H1 (cell line): ENCODE measurements around the gene ZSCAN25. TPM values are rescaled to one million over a fixed set of nuclear protein-coding genes. Genes with fewer than 3 reads are reported as not detected.

Experiments used
- CTCF ChIA-PET: fragments of 300-600 bp; sonication (Branson Sonifier 250); formaldehyde crosslinking; loops from one replicate; lab custom pipeline; 2021; ENCODE audit not compliant: partially characterized antibody; lab: Charles Lee
- POLR2A ChIA-PET: fragments of 300-600 bp; sonication (Branson Sonifier 250); formaldehyde crosslinking; loops from one replicate; lab custom pipeline; 2021; ENCODE audit warnings: inconsistent platforms; ENCODE audit not compliant: partially characterized antibody; lab: Charles Lee
- DNase-seq, 2 experiments: peaks; one replicate each; pipeline versions ENCODE4 v3.0.0 to v3.0.0-alpha.2; 2010 to 2022; ENCODE audit warnings: low spot score in 2 of 2, low read depth in 1 of 2, mixed read lengths in 1 of 2
- FAIRE-seq: peaks from 2 replicates; lab custom pipeline; 2011; peaks lifted over from hg19 to GRCh38; lab: Jason Lieb, UNC
- H2AFZ ChIP-seq: 2 replicates; pipeline ENCODE4 v1.8.1; 2012; ENCODE audit warnings: low read length, inconsistent platforms
- H2AK5ac ChIP-seq: 2 replicates; pipeline ENCODE4 v1.6.1; 2013; ENCODE audit warnings: low read depth, low read length
- H2BK120ac ChIP-seq: replicated peaks from 2 replicates; pipeline ENCODE3; 2013; ENCODE audit warnings: low read depth, low read length, inconsistent platforms
- H2BK12ac ChIP-seq: 2 replicates; pipeline ENCODE4 v1.6.1; 2013; ENCODE audit warnings: low read depth, low read length
- H2BK15ac ChIP-seq: 2 replicates; pipeline ENCODE4 v1.6.1; 2013; ENCODE audit warnings: low read length
- H2BK20ac ChIP-seq: 2 replicates; pipeline ENCODE4 v1.6.1; 2013; ENCODE audit warnings: low read length
- H2BK5ac ChIP-seq: 2 replicates; pipeline ENCODE4 v1.6.1; 2013; ENCODE audit warnings: low read depth, low read length
- H3K14ac ChIP-seq: 2 replicates; pipeline ENCODE4 v1.6.1; 2013; ENCODE audit warnings: inconsistent platforms; ENCODE audit not compliant: insufficient read length
- H3K18ac ChIP-seq: 2 replicates; pipeline ENCODE4 v1.6.1; 2013; ENCODE audit warnings: low read length; ENCODE audit errors: extremely low read depth
- H3K23ac ChIP-seq: 2 replicates; pipeline ENCODE4 v1.6.1; 2013; ENCODE audit warnings: inconsistent platforms; ENCODE audit not compliant: insufficient read length
- H3K23me2 ChIP-seq: 2 replicates; pipeline ENCODE4 v1.6.1; 2013; ENCODE audit warnings: low read depth, low read length
- H3K27ac ChIP-seq: 2 replicates; pipeline ENCODE4 v1.6.1; 2011; ENCODE audit warnings: low read depth, low read length, inconsistent platforms
- H3K27me3 ChIP-seq, 4 experiments: replicated peaks in 1 of 4; 1 replicate in 1 of 4; 2 replicates in 3 of 4; pipeline versions ENCODE4 v1.6.1 to v1.8.1; 2011 to 2013; ENCODE audit warnings: low read length in 3 of 4, mild to moderate bottlenecking in 3 of 4, inconsistent platforms in 2 of 4, mixed read lengths in 2 of 4, moderate library complexity in 1 of 4; ENCODE audit not compliant: control insufficient read depth in 3 of 4, insufficient read depth in 3 of 4; ENCODE audit errors: extremely low read depth in 1 of 4
- H3K36me3 ChIP-seq, 4 experiments: 2 replicates each; pipeline versions ENCODE4 v1.6.1 to v1.8.1; 2011 to 2013; ENCODE audit warnings: mild to moderate bottlenecking in 4 of 4, low read length in 3 of 4, moderate library complexity in 2 of 4, control low read depth in 1 of 4, inconsistent platforms in 1 of 4; ENCODE audit not compliant: insufficient read depth in 4 of 4, control insufficient read depth in 2 of 4
- H3K4ac ChIP-seq: replicated peaks from 2 replicates; pipeline ENCODE3; 2013; ENCODE audit warnings: low read length, low read depth, mixed read lengths, inconsistent platforms; ENCODE audit not compliant: insufficient read length
- H3K4me1 ChIP-seq, 4 experiments: replicated peaks in 1 of 4; 1 replicate in 1 of 4; 2 replicates in 3 of 4; pipeline versions ENCODE4 v1.6.1 to v1.8.1; 2011 to 2013; ENCODE audit warnings: low read length in 3 of 4, inconsistent platforms in 2 of 4, mixed read lengths in 1 of 4; ENCODE audit not compliant: insufficient read depth in 4 of 4, control insufficient read depth in 3 of 4
- H3K4me2 ChIP-seq, 2 experiments: 2 replicates each; pipeline versions ENCODE4 v1.6.1 to v1.8.1; 2011 to 2013; ENCODE audit warnings: low read depth in 2 of 2, low read length in 2 of 2, control low read depth in 1 of 2, inconsistent platforms in 1 of 2, mild to moderate bottlenecking in 1 of 2; ENCODE audit not compliant: insufficient read depth in 1 of 2
- H3K4me3 ChIP-seq, 4 experiments: fragments of 200-600, 300-600 bp in 1 of 4; sonication (generic), shearing (Covaris generic), sonication (Bioruptor Twin) in 1 of 4; 2 replicates each; pipeline versions ENCODE4 v1.5.1 to v1.8.1; 2011 to 2016; ENCODE audit warnings: low read length in 4 of 4, low read depth in 3 of 4, control low read depth in 2 of 4, inconsistent platforms in 2 of 4, mild to moderate bottlenecking in 2 of 4, mixed read lengths in 1 of 4, moderate library complexity in 1 of 4; ENCODE audit not compliant: insufficient read depth in 2 of 4; ENCODE audit errors: extremely low read depth in 1 of 4
- H3K56ac ChIP-seq: replicated peaks from 2 replicates; pipeline ENCODE3; 2013; ENCODE audit warnings: low read depth, mild to moderate bottlenecking, mixed read lengths, low read length, inconsistent platforms; ENCODE audit not compliant: insufficient read length
- H3K79me1 ChIP-seq: 2 replicates; pipeline ENCODE4 v1.6.1; 2013; ENCODE audit warnings: low read depth, low read length, control low read depth
- H3K79me2 ChIP-seq, 2 experiments: 2 replicates each; pipeline versions ENCODE4 v1.6.1 to v1.8.1; 2012 to 2013; ENCODE audit warnings: low read length in 2 of 2, mild to moderate bottlenecking in 2 of 2, inconsistent platforms in 1 of 2; ENCODE audit not compliant: insufficient read depth in 2 of 2, control insufficient read depth in 1 of 2
- H3K9ac ChIP-seq, 4 experiments: replicated peaks in 1 of 4; 1 replicate in 1 of 4; 2 replicates in 3 of 4; pipeline versions ENCODE4 v1.6.1 to v1.8.1; 2011 to 2013; ENCODE audit warnings: low read depth in 3 of 4, low read length in 3 of 4, control low read depth in 2 of 4, mild to moderate bottlenecking in 2 of 4, moderate library complexity in 2 of 4, inconsistent platforms in 1 of 4; ENCODE audit errors: extremely low read depth in 1 of 4
- H3K9me3 ChIP-seq, 2 experiments: 2 replicates each; pipeline versions ENCODE4 v1.6.1 to v1.8.1; 2012 to 2013; ENCODE audit warnings: mild to moderate bottlenecking in 2 of 2, moderate library complexity in 2 of 2, control low read depth in 1 of 2, inconsistent platforms in 1 of 2, low read depth in 1 of 2, low read length in 1 of 2, mixed read lengths in 1 of 2; ENCODE audit not compliant: insufficient read depth in 2 of 2
- H4K20me1 ChIP-seq, 2 experiments: replicated peaks in 1 of 2; 2 replicates each; pipeline versions ENCODE3 to v1.8.1; 2011 to 2013; ENCODE audit warnings: inconsistent platforms in 2 of 2, low read length in 2 of 2, mild to moderate bottlenecking in 1 of 2; ENCODE audit not compliant: insufficient read depth in 2 of 2, control insufficient read depth in 1 of 2
- H4K5ac ChIP-seq: 2 replicates; pipeline ENCODE4 v1.6.1; 2013; ENCODE audit warnings: low read length, low read depth, mixed read lengths, inconsistent platforms; ENCODE audit not compliant: insufficient read length
- H4K8ac ChIP-seq: 2 replicates; pipeline ENCODE4 v1.8.0; 2013; ENCODE audit warnings: mild to moderate bottlenecking, moderate library complexity, low read length, inconsistent platforms; ENCODE audit not compliant: insufficient read depth; ENCODE audit errors: extremely low read depth
- H4K91ac ChIP-seq: replicated peaks from 2 replicates; pipeline ENCODE3; 2013; ENCODE audit warnings: low read length, mixed read lengths, inconsistent platforms; ENCODE audit not compliant: insufficient read length
- EP300 ChIP-seq, 2 experiments: IDR thresholded peaks; 1 replicate in 1 of 2; 2 replicates in 1 of 2; pipeline ENCODE4 v1.6.1; 2011 to 2012; ENCODE audit warnings: low read depth in 2 of 2, low read length in 2 of 2, mild to moderate bottlenecking in 2 of 2, borderline replicate concordance in 1 of 2, inconsistent platforms in 1 of 2, moderate library complexity in 1 of 2
- NANOG ChIP-seq: IDR thresholded peaks from 2 replicates; pipeline ENCODE4 v1.6.1; 2011; ENCODE audit warnings: low read length, low read depth, mild to moderate bottlenecking, inconsistent platforms; ENCODE audit not compliant: insufficient read depth, poor library complexity, severe bottlenecking
- PHF8 ChIP-seq: fragments of 200-600 bp; sonication (generic); conservative IDR thresholded peaks from 2 replicates; pipeline ENCODE4 v1.7.1; 2012; ENCODE audit warnings: low read depth, mild to moderate bottlenecking, inconsistent platforms, low read length, moderate library complexity
- POU5F1 ChIP-seq: IDR thresholded peaks from 2 replicates; pipeline ENCODE4 v1.6.1; 2011; ENCODE audit warnings: low read depth, mild to moderate bottlenecking, low read length, moderate library complexity
- SP2 ChIP-seq: IDR thresholded peaks from 2 replicates; pipeline ENCODE4 v1.6.1; 2012; ENCODE audit warnings: mild to moderate bottlenecking, low read length, inconsistent platforms
- SP4 ChIP-seq: IDR thresholded peaks from 2 replicates; pipeline ENCODE4 v1.6.1; 2012; ENCODE audit warnings: low read length, inconsistent platforms
- TAF7 ChIP-seq: optimal IDR thresholded peaks from 2 replicates; pipeline ENCODE3; 2011; ENCODE audit warnings: low read depth, mild to moderate bottlenecking, inconsistent platforms, low read length, moderate library complexity, borderline replicate concordance
- TEAD4 ChIP-seq: IDR thresholded peaks from 2 replicates; pipeline ENCODE4 v1.6.1; 2012; ENCODE audit warnings: low read depth, low read length, inconsistent platforms, mixed read lengths
- WGBS, 2 experiments: shearing (Covaris generic) in 1 of 2; methylation state at CpG; one replicate each; pipeline versions ENCODE4 v1.1.6 to v1.1.7; 2013 to 2015; ENCODE audit warnings: low lambda C conversion rate in 2 of 2, mixed read lengths in 2 of 2, inconsistent platforms in 1 of 2, low coverage in 1 of 2, missing lambda C conversion rate in 1 of 2; ENCODE audit not compliant: insufficient replicate concordance in 2 of 2, insufficient coverage in 1 of 2, insufficient read length in 1 of 2; ENCODE audit errors: extremely low coverage in 1 of 2, missing lambda C conversion rate in 1 of 2; 5-methylcytosine and 5-hydroxymethylcytosine counted together
- polyA plus RNA-seq, 7 experiments: library from polyadenylated mRNA; depleted of rRNA in 3 of 7; stranded (reverse) in 5 of 7; unstranded in 2 of 7; fragments of >200 nt in 5 of 7; fragments of 200-250 nt in 2 of 7; gene quantifications; 1 replicate in 5 of 7; 2 replicates in 1 of 7; 4 replicates in 1 of 7; pipeline versions ENCODE4 v1.2.1 to v1.2.3, GENCODE V29; 2011 to 2013; ENCODE audit warnings: missing spikeins in 2 of 7, mixed read lengths in 2 of 7
- total RNA-seq: library from RNA; stranded (reverse); fragmentation: NEBNext Ultra II Directional; extraction: Animal tissue kit (Norgen Biotek cat#: 25700); gene quantifications from 2 replicates; pipeline ENCODE4 v1.2.1, GENCODE V29; 2021
- TF ChIP-seq, protein P1 (sequence below): IDR thresholded peaks from 2 replicates; pipeline ENCODE4 v1.6.1; 2012; ENCODE audit warnings: inconsistent platforms

Gene ZSCAN25
- total and polyA plus RNA-seq, 2 of the 8 experiments (the other 6 are each of a cell fraction or from before 2014, with no cell fraction given) = 10.1 to 18.6 TPM

GRCh38 chr7:99588868-99589267 lies 27.9 kb upstream of the ZSCAN25 start:
- Histone ChIP-seq H3K23ac (no peak overlapping the region), H2AK5ac (no peak overlapping the region), H3K4me3 (no peak overlapping the region), H3K4me1 (no peaks in the 10 kb centered on the region), H2BK15ac (no peak overlapping the region), H3K79me1 (no peaks in the 10 kb centered on the region), H4K8ac (no peak overlapping the region), H2BK120ac (no peak overlapping the region), H4K20me1 (no peaks in the 10 kb centered on the region), H3K9me3 (0 out of 4 replicates have a peak, but pooled peaks cover 0 to 2% of the 10 kb centered on the region in 2 experiments), H2BK20ac (no peak overlapping the region), H3K27me3 (no peaks in the 10 kb centered on the region), H3K4ac (no peak overlapping the region), H3K9ac (no peak overlapping the region), H4K5ac (no peak overlapping the region), H3K27ac (no peak overlapping the region), H2BK5ac (no peak overlapping the region), H3K14ac (no peak overlapping the region), H3K4me2 (no peak overlapping the region), H3K23me2 (no peaks in the 10 kb centered on the region), H3K56ac (no peak overlapping the region), H2AFZ (no peak overlapping the region), H3K18ac (no peak overlapping the region), H2BK12ac (no peak overlapping the region), H3K36me3 (no peaks in the 10 kb centered on the region), H3K79me2 (no peaks in the 10 kb centered on the region), H4K91ac (no peak overlapping the region)
- WGBS, 2 experiments = 88% methylated on average over 3 of the region's 3 CpGs; no CpG with 5 or more reads in 1 of the 2 experiments
- ChIA-PET POLR2A (no interaction called here), CTCF (no interaction called here)
- TF ChIP-seq NANOG (no peak), SP2 (no peak), TEAD4 (no peak), TAF7 (no peak), EP300 (IDR thresholded peaks at IDR 0.05; ENCODE audit: borderline replicate concordance in 1 of 2, low read depth in 2 of 2, low read length in 2 of 2) (no peak), SP4 (no peak), POU5F1 (no peak), PHF8 (no peak)
- TF ChIP-seq, protein P1, sequence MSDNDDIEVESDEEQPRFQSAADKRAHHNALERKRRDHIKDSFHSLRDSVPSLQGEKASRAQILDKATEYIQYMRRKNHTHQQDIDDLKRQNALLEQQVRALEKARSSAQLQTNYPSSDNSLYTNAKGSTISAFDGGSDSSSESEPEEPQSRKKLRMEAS = no peak
- FAIRE-seq = no peak
- no peak for DNase-seq
